GM21786 (cell line): ENCODE measurements around the gene TMEM138.

ENCODE experiments used
- ATAC-seq: cut with Tn5 transposase; IDR thresholded peaks from one replicate; pipeline ENCODE4 v1.9.1; 2021; ENCODE audit not compliant: unreplicated experiment

Gene TMEM138

DNA sequence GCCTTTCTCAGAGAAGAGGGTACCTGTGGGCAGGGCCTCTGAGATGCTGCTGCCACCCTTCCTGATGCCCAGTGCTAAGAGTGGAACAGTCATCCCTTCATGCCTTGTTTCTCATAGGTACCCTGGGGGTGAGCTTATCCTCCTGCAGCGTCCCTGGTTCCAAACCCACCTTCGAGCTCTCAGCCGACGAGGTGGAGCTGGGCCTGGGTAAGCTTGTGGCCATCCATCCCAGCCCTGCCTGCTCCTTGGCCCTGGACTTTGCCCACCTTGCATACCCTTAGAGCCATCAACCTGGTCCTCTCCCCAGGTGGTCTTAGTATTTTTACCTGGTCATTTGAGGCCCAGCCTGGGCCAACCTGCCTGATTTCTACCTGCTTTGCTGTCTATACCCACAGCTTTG is 20.5 kb upstream of the TMEM138 start:
- no peak for ATAC-seq

DNA sequence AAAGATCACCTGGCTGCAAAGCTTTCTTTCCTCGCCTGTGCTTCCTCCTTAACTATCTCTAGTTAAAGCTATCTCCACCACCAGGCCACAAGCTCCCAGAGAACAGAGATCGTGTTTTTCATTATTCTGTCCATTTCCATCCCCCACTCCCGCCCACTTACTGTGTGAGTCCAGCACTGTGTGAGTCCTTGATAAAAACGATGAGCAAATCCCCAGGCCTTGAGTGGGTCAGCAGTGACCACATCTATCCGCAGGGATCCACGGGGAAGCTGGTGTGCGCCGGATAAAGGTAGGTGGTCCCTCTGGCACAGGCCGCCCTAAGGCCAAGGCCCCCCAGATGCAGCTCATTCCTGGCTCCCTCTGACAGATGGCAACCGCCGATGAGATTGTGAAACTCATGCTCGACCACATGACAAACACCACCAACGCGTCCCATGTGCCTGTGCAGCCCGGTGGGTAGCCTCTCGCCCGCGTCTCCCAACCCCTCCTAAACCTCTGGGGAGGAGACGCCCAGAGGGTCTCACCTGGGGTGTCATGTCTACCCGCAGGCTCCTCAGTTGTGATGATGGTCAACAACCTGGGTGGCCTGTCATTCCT is 19.9 kb upstream of the TMEM138 start:
- ATAC-seq: no peak

DNA sequence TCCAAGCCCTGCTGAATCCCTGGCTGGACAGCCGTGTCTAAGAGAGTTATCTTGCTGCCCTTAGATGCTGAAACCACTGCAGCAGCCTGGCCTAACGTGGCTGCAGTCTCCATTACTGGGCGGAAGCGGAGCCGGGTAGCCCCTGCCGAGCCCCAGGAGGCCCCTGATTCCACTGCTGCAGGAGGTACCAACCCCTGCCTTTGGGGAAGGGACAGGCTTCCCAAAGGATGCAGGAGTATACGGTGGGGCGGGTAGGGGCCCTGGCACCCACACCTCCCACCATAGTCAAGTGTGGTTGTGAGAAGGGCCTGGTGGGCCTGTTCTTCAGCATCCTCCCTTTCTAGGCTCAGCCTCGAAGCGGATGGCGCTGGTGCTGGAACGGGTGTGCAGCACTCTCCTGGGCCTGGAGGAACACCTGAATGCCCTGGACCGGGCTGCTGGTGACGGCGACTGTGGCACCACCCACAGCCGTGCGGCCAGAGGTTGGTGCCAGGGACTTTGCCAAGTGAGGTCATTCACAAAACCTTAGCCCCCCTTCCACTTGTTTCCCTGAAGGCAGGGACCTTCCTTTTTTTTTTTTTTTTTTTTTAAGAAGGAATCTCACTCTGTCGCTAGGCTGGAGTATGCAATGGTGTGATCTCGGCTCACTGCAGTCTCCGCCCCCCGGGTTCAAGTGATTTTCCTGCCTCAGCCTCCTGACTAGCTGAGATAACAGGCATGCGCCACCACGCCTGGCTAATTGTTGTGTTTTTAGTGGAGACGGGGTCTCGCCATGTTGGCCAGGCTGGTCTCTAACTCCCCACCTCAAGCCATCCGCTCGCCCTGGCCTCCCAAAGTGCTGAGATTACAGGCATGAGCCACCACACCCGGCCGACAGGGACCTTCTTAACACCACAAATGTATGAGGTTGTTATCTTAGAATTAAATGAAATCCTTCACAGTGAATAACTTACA is 18.1 kb upstream of the TMEM138 start:
- no peak for ATAC-seq

GRCh38 chr11:61345170-61345610 is 17.0 kb upstream of the TMEM138 start:
- no peak for ATAC-seq

DNA sequence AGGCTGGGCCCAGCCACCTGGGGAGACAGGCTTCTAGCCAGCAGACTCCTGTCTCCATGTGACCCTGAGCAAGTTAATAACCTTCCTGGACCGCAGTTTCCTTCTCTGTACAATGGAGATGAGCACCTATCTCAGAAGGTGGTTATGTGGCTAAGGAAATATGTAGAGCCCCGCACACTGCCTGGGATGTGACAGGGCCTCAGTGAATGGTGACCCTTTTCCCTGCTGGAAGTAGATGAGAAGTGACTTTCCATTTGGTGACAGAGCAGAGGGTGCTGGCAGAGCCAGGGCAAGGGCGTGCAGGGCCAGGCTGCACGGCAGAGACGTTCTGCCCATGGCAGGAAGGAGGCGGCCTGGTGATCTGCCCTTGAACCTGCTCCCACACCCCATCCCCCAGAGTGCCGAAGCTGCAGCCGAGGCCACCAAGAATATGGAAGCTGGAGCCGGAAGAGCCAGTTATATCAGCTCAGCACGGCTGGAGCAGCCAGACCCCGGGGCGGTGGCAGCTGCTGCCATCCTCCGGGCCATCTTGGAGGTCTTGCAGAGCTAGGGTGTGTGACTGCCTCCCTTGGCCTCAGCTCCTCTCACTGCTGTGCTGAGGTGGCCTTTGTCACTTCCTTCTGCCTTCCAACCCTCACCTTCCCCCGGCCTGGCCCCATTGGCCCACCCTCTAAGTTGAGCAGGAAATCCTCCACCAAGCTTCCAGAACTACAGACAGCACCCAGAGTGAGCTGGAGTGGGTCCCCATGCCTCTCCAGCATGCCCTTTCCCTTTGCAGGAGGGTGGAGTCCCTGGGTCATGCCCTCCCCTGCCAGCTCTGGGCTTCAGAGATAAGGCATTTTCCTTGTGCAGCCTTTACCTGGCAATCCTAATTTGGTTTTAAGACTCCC is 16.0 kb upstream of the TMEM138 start:
- ATAC-seq: no peak

GRCh38 chr11:61347916-61348461 is 14.2 kb upstream of the TMEM138 start:
- no peak for ATAC-seq

- no peak for ATAC-seq
Observed at GRCh38 chr11:61349189-61349751, 12.9 kb upstream of the TMEM138 start.

DNA sequence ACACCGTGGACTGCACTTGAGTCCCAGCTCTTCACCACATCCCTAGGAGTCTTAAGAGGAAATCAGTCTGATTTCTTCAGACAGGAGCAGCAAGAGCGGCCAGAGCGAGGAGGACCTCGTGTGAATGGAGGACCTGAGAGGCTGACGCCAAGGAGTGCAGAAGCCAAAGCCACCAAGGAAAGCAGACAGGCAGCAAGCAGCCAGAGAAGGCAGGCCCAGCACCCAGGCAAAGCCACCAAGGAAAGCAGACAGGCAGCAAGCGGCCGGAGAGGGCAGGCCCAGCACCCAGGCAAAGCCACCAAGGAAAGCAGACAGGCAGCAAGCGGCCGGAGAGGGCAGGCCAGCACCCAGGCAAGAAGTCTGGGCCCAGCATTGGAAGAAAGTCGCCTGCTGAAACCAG is 12.3 kb upstream of the TMEM138 start:
- no peak for ATAC-seq

DNA sequence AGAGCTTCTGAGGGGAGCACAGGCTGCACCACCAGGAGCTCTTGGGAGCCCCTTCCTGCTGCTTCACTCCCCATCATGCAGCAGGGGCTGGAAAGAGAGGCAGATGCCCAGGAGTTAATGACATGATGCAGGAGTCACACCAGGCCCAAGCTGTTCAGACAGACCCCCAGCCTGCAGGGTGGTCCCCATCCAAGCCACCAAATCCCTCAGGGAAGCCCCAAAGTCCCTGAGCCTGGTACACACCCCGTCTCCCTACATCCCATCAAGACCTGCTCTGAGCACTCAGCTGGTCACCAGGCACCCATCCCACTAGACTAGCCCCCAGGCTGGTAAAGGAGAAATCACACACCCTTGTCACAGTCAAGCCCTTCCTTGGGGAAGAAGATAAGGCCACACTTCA is 11.8 kb upstream of the TMEM138 start:
- no peak for ATAC-seq

DNA sequence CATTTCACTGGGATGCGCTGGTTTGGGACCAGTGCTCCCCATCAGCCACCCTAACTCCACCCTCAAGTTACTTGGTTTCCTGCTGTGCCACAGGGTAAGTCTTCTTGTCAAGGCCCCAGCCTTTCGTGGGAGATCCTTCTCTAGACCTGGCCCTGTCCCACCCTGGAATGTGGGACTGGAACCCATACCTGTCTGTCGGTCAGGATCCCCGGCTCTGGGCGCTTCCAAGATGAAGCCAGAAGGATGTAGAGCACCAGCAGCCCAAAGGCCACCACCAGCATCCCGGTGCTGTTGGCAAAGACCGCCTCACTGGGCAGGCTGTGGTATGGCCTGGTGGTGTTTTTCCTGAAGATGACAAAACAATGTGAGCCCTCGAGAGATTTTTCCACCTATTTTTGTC is 11.4 kb upstream of the TMEM138 start:
- no peak for ATAC-seq

- ATAC-seq: no peak
Observed at GRCh38 chr11:61352038-61352437, 10.1 kb upstream of the TMEM138 start.

DNA sequence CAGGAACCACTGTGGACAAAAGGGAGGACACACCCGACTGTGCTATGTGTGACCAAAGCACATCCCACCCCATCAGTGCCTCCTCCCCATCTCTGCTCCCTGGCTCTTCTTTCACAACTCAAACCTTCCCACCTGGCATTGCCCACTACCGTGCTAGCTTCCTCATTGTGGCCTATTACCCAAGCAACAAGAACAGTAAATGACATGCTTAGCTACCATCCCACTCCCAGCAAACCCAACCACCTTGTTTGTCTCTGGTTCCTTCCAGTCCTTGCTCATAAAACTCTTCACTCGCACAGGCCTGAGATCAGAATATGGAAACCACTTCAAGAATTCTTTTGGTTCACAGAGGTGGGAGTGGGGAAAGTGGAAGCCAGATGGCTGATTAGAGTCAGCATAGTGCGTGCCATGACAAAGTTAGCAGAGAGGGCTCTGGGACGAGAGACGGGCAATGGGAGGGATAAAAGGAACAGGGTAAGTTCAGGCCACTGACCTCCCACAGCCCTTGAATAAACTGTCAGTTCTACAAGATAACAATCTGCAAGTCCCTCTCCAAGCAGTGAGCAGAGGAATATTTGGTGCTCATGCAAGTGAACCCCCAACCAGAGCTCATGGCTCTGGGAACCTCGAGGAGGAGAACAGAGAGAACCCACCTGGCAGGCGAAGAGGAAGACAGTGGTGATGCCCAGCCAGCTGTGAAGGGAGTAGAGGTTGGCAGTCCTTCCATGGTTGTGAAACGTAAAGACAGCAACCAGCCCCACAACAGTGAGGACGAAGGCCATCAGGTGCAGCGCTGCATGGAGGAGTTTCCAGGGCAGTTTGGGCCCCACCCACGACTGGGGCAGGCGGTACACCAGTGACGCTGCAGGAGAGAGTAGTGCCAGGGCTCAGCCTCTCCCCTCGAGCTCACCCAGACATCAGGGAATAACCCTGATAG is 8.8 kb upstream of the TMEM138 start:
- ATAC-seq: no peak

GRCh38 chr11:61354208-61354607 is 8.0 kb upstream of the TMEM138 start:
- no peak for ATAC-seq

GRCh38 chr11:61356706-61357105 is 5.5 kb upstream of the TMEM138 start:
- ATAC-seq: no peak

GRCh38 chr11:61357233-61357893 is 4.8 kb upstream of the TMEM138 start:
- ATAC-seq: peak; percentile 50

DNA sequence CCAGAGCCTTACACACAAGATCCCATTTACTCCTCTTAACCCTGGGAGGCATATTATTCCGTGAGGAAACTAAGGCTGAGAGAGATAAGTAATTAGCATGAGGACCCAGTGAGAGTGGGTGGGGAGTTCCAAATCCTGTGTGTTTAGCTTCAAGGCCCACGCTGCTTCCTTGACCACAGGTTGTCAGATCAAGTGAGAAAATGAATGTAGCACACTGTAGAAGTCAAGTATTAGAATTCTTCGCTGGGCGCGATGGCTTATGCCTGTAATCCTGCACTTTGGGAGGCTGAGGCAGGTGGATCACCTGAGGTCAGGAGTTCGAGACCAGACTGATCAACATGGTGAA is 4.3 kb upstream of the TMEM138 start:
- no peak for ATAC-seq

DNA sequence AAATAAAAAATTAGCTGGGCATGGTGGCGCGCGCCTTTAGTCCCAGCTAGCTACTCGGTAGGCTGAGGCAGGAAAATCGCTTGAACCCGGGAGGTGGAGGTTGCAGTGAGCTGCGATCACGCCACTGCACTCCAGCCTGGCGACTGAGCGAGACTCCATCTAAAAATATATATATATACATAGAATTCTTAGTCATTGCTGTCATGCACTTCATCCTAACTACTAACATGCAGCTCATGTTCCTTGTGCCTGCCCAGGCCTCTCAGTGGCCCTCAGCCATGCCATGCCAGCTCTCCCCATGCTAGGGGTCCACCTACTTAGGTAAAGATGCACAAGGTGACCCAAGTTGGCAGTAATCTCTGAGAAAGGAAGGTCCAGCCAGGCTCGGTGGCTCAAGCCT is 3.6 kb upstream of the TMEM138 start:
- no peak for ATAC-seq

DNA sequence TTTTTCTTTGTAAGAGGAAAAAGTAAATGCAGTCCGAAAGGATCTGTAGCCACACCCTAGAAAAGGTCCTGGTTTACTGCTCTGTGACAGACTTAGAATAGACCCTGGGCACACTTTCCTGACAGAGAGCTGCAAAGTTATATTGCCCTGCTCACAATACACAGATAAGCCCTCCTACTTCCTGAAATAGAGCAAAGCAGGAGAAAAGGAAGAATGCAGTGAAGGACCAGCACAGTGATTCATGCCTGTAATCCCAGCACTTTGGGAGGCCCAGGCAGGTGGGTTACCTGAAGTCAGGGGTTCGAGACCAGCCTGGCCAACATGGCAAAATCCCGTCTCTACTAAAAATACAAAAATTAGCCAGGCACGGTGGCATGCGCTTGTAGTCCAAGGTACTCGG is 2.7 kb upstream of the TMEM138 start:
- no peak for ATAC-seq

DNA sequence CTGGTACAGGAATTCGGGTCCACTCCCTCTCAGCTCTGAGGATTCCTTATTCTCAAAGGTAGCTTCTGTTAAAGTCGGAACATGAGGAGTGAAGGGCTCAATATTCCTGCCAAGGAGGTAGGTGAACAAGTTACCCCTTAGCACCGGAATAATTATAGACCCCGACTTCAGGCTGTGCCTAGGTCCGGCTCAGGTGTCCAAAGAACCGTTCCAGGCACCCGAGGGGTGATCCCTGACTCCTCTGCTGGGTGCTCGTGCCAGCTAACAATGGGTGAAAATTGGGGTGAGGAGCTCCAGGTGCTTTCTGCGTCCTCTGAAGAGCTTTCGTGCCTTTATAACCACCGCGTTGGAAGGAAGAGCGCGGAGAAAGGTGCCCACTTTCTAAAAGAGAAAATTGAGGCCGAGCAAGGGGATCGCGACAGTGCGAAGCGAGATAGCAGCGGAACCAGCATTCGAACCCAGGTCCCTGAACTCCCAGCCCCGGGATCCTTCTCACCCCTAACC is 885 bp upstream of the TMEM138 start:
- ATAC-seq: no peak
